HepG2 (cell line): ENCODE data around the gene NAALADL1. TPM values are rescaled to one million over a fixed set of nuclear protein-coding genes. Genes with fewer than 3 reads are reported as not detected.

ENCODE experiments used
- BCL6 ChIP-seq: IDR thresholded peaks from 2 replicates; pipeline ENCODE4 v1.6.1; 2016; ENCODE audit warnings: missing genetic modification reagents, missing compliant biosample characterization
- HNRNPLL ChIP-seq: fragments of 200-400 bp; formaldehyde crosslinking; IDR thresholded peaks from 2 replicates; pipeline ENCODE4 v1.6.1; 2017; ENCODE audit warnings: mild to moderate bottlenecking, low read depth, low read length; ENCODE audit not compliant: poor library complexity, severe bottlenecking
- KDM4B ChIP-seq: sonication (generic); formaldehyde crosslinking; IDR thresholded peaks from 2 replicates; pipeline ENCODE4 v1.4.0; 2020; ENCODE audit warnings: missing genetic modification reagents
- KLF16 ChIP-seq, 2 experiments: sonication (generic) in 1 of 2; formaldehyde crosslinking in 1 of 2; IDR thresholded peaks; 2 replicates each; pipeline versions ENCODE4 v1.6.1 to v1.8.0; 2016 to 2023; ENCODE audit warnings: missing genetic modification reagents in 2 of 2, missing compliant biosample characterization in 1 of 2
- KLF9 ChIP-seq: IDR thresholded peaks from 2 replicates; pipeline ENCODE4 v1.6.1; 2016; ENCODE audit warnings: low read depth
- MEF2D ChIP-seq: sonication (generic); formaldehyde crosslinking; IDR thresholded peaks from 2 replicates; pipeline ENCODE4 v1.5.1; 2020; ENCODE audit warnings: mild to moderate bottlenecking, missing genetic modification reagents
- MEIS2 ChIP-seq: sonication (generic); formaldehyde crosslinking; IDR thresholded peaks from 2 replicates; pipeline ENCODE4 v1.9.0; 2021; ENCODE audit warnings: mild to moderate bottlenecking, missing genetic modification reagents
- NFKB2 ChIP-seq: sonication (generic); formaldehyde crosslinking; IDR thresholded peaks from 2 replicates; pipeline ENCODE4 v1.4.0; 2020; ENCODE audit warnings: missing genetic modification reagents, borderline replicate concordance
- NRL ChIP-seq: sonication (generic); formaldehyde crosslinking; IDR thresholded peaks from 2 replicates; pipeline ENCODE4 v1.5.0; 2020; ENCODE audit warnings: missing genetic modification reagents, mild to moderate bottlenecking, moderate library complexity, borderline replicate concordance
- POLR2A ChIP-seq, 2 experiments: IDR thresholded peaks; 2 replicates each; pipeline ENCODE4 v1.6.1; 2011; ENCODE audit warnings: low read depth in 2 of 2, low read length in 2 of 2, mild to moderate bottlenecking in 1 of 2, moderate library complexity in 1 of 2; ENCODE audit not compliant: insufficient read depth in 1 of 2
- RFXANK ChIP-seq: IDR thresholded peaks from 2 replicates; pipeline ENCODE4 v1.6.1; 2016
- SAP130 ChIP-seq: IDR thresholded peaks from 2 replicates; pipeline ENCODE4 v1.6.1; 2016; ENCODE audit warnings: low read depth
- SNAPC5 ChIP-seq: sonication (generic); formaldehyde crosslinking; IDR thresholded peaks from 2 replicates; pipeline ENCODE4 v1.8.1; 2023; ENCODE audit warnings: mild to moderate bottlenecking, missing genetic modification reagents, borderline replicate concordance
- SRSF1 ChIP-seq: fragments of 200-400 bp; formaldehyde crosslinking; optimal IDR thresholded peaks from 2 replicates; pipeline ENCODE3; 2017; ENCODE audit warnings: mild to moderate bottlenecking, low read depth, low read length, moderate library complexity
- ZBTB33 ChIP-seq: sonication (generic); formaldehyde crosslinking; IDR thresholded peaks from 2 replicates; pipeline ENCODE4 v1.4.0; 2020; ENCODE audit warnings: missing genetic modification reagents
- ZFYVE20 ChIP-seq: sonication (generic); formaldehyde crosslinking; IDR thresholded peaks from 2 replicates; pipeline ENCODE4 v1.8.0; 2023; ENCODE audit warnings: low read depth, mild to moderate bottlenecking, moderate library complexity, missing genetic modification reagents, borderline replicate concordance
- ZNF24 ChIP-seq: fragments of 450-650 bp; IDR thresholded peaks from 2 replicates; pipeline ENCODE4 v1.6.1; 2017; ENCODE audit warnings: antibody characterized with exemption, mild to moderate bottlenecking
- ZNF3 ChIP-seq: IDR thresholded peaks from 2 replicates; pipeline ENCODE4 v1.7.0; 2017; ENCODE audit warnings: inconsistent platforms
- ZNF580 ChIP-seq: IDR thresholded peaks from 2 replicates; pipeline ENCODE4 v1.6.1; 2016; ENCODE audit warnings: low read depth, borderline replicate concordance
- ZNF839 ChIP-seq: sonication (generic); formaldehyde crosslinking; IDR thresholded peaks from 2 replicates; pipeline ENCODE4 v1.4.0; 2020; ENCODE audit warnings: missing genetic modification reagents, mild to moderate bottlenecking, borderline replicate concordance
- polyA plus RNA-seq, 8 experiments: library from polyadenylated mRNA; depleted of rRNA in 3 of 8; stranded (reverse) in 7 of 8; unstranded in 1 of 8; fragments of >200 nt; fragmentation: Illumina TruSeq in 4 of 8; extraction: Trizol in 4 of 8; gene quantifications; 2 replicates each; pipeline versions ENCODE4 v1.2.1 to v1.2.3, GENCODE V29; 2011 to 2016; ENCODE audit warnings: low read depth in 4 of 8, missing spikeins in 1 of 8, mixed read lengths in 1 of 8; ENCODE audit not compliant: insufficient read depth in 1 of 8
- total RNA-seq, 5 experiments: library from RNA; depleted of rRNA; stranded (reverse); fragments of >200 nt; fragmentation: Illumina TruSeq; extraction: Trizol; gene quantifications; 2 replicates each; pipeline ENCODE4 v1.2.3, GENCODE V29; 2016; ENCODE audit warnings: low read depth in 1 of 5
- TF ChIP-seq, protein P1 (sequence below): sonication (generic); formaldehyde crosslinking; IDR thresholded peaks from 2 replicates; pipeline ENCODE4 v1.4.0; 2020; ENCODE audit warnings: missing genetic modification reagents, low read depth, mild to moderate bottlenecking, borderline replicate concordance
- TF ChIP-seq, protein P2 (sequence below): sonication (generic); formaldehyde crosslinking; IDR thresholded peaks from 2 replicates; pipeline ENCODE4 v1.4.0; 2020; ENCODE audit warnings: missing genetic modification reagents, borderline replicate concordance
- TF ChIP-seq, protein P3 (sequence below): sonication (generic); formaldehyde crosslinking; IDR thresholded peaks from 2 replicates; pipeline ENCODE4 v1.4.0; 2020; ENCODE audit warnings: missing genetic modification reagents

NAALADL1 gene
- total and polyA plus RNA-seq, 2 of the 13 experiments (the other 11 are each of a cell fraction or from before 2014, with no cell fraction given): 9.3 to 33.9 TPM

GRCh38 chr11:65095974-65096806 is 37.8 kb upstream of the NAALADL1 start, which contains the start of gene VPS51 (continued):
- TF ChIP-seq MEF2D (CRISPR knock-in tag): peak; percentile 59; the same call in 1 of the 2 replicates
- TF ChIP-seq, protein P1, sequence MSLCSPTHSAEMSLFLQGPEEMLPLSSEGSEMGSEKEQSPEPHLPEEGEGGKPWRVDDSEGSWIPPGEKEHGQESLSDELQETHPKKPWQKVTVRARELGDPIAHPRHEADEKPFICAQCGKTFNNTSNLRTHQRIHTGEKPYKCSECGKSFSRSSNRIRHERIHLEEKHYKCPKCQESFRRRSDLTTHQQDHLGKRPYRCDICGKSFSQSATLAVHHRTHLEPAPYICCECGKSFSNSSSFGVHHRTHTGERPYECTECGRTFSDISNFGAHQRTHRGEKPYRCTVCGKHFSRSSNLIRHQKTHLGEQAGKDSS (CRISPR knock-in tag): peak; percentile 79; the same call in 1 of the 2 replicates
- TF ChIP-seq, protein P2, sequence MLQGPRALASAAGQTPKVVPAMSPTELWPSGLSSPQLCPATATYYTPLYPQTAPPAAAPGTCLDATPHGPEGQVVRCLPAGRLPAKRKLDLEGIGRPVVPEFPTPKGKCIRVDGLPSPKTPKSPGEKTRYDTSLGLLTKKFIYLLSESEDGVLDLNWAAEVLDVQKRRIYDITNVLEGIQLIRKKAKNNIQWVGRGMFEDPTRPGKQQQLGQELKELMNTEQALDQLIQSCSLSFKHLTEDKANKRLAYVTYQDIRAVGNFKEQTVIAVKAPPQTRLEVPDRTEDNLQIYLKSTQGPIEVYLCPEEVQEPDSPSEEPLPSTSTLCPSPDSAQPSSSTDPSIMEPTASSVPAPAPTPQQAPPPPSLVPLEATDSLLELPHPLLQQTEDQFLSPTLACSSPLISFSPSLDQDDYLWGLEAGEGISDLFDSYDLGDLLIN (CRISPR knock-in tag): no peak
- peak; percentile 82; the same call in 1 of the 2 replicates for TF ChIP-seq ZNF580 (CRISPR knock-in tag)
- peak; percentile 42; the same call in 1 of the 2 replicates for TF ChIP-seq NRL (CRISPR knock-in tag)
- peak; percentile 85 for TF ChIP-seq ZNF24
- peak; percentile 33 for TF ChIP-seq HNRNPLL
- peak; percentile 89 for TF ChIP-seq KDM4B (CRISPR knock-in tag)
- no peak; the same call in 1 of the 2 replicates for TF ChIP-seq ZFYVE20 (CRISPR knock-in tag)
- peak; percentile 74 for TF ChIP-seq KLF9 (CRISPR knock-in tag)
- TF ChIP-seq ZNF839 (CRISPR knock-in tag): no peak
- no peak; the same call in 1 of the 2 replicates for TF ChIP-seq RFXANK (CRISPR knock-in tag)
- TF ChIP-seq KLF16 (CRISPR knock-in tag; IDR thresholded peaks at IDR 0.05): peak in 1 of 2 experiments; percentile 93; a peak in 2 of 4 replicates
- TF ChIP-seq MEIS2 (CRISPR knock-in tag): 0 out of 2 replicates have a peak, but pooled peaks have one; percentile 43
- TF ChIP-seq SAP130 (CRISPR knock-in tag): peak; percentile 89
- no peak for TF ChIP-seq SRSF1
- TF ChIP-seq NFKB2 (CRISPR knock-in tag): peak; percentile 67; the same call in 1 of the 2 replicates
- peak; percentile 83 for TF ChIP-seq ZBTB33
- peak; percentile 53; the same call in 1 of the 2 replicates for TF ChIP-seq BCL6 (CRISPR knock-in tag)
- TF ChIP-seq ZNF3 (CRISPR knock-in tag): 0 out of 2 replicates have a peak, but pooled peaks have one; percentile 34
- TF ChIP-seq, protein P3, sequence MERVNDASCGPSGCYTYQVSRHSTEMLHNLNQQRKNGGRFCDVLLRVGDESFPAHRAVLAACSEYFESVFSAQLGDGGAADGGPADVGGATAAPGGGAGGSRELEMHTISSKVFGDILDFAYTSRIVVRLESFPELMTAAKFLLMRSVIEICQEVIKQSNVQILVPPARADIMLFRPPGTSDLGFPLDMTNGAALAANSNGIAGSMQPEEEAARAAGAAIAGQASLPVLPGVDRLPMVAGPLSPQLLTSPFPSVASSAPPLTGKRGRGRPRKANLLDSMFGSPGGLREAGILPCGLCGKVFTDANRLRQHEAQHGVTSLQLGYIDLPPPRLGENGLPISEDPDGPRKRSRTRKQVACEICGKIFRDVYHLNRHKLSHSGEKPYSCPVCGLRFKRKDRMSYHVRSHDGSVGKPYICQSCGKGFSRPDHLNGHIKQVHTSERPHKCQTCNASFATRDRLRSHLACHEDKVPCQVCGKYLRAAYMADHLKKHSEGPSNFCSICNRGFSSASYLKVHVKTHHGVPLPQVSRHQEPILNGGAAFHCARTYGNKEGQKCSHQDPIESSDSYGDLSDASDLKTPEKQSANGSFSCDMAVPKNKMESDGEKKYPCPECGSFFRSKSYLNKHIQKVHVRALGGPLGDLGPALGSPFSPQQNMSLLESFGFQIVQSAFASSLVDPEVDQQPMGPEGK (CRISPR knock-in tag): peak; percentile 69
- no peak for TF ChIP-seq SNAPC5 (CRISPR knock-in tag)
- TF ChIP-seq POLR2A (IDR thresholded peaks at IDR 0.05; ENCODE audit: insufficient read depth in 1 of 2, low read depth in 2 of 2, low read length in 2 of 2): peak; percentile 83 to 88
